Caco-2 (cell line): Measurements from ENCODE around the gene ACTN1. TPM values are rescaled to one million over a fixed set of nuclear protein-coding genes. Genes with fewer than 3 reads are reported as not detected.

Source experiments
- BruUV-seq: library from RNA; stranded (reverse); fragments of 400-500 nt; replicated peaks from 2 replicates; lab custom pipeline; 2021; lab: Mats Ljungman, UMichigan
- CTCF ChIA-PET: fragments of 300-600 bp; sonication (Branson Sonifier 250); formaldehyde crosslinking; loops from one replicate; lab custom pipeline; 2022; ENCODE audit warnings: antibody characterized with exemption; lab: Charles Lee
- POLR2A ChIA-PET: fragments of 300-600 bp; sonication (Branson Sonifier 250); formaldehyde crosslinking; loops from one replicate; lab custom pipeline; 2022; ENCODE audit warnings: antibody characterized with exemption; lab: Charles Lee
- DNase-seq, 2 experiments: peaks; one replicate each; pipeline versions ENCODE4 v3.0.0 to v3.0.0-alpha.2; 2020 to 2022
- H3K27me3 ChIP-seq: replicated peaks from 2 replicates; pipeline ENCODE4 v1.6.0; 2011; ENCODE audit warnings: low read length; ENCODE audit not compliant: control insufficient read depth, insufficient read depth
- H3K36me3 ChIP-seq: 2 replicates; pipeline ENCODE4 v1.5.1; 2011; ENCODE audit warnings: low read length; ENCODE audit not compliant: control insufficient read depth, insufficient read depth
- H3K4me1 ChIP-seq: fragments of 250-450 bp; sonication (Bioruptor Pico); 2 replicates; pipeline ENCODE4 v1.5.1; 2020; ENCODE audit warnings: mild to moderate bottlenecking
- H3K4me3 ChIP-seq: 2 replicates; pipeline ENCODE4 v1.5.1; 2011; ENCODE audit warnings: low read depth, mild to moderate bottlenecking, control low read depth, low read length
- H3K9me3 ChIP-seq: fragments of 250-450 bp; sonication (Bioruptor Pico); 2 replicates; pipeline ENCODE4 v1.5.1; 2020; ENCODE audit warnings: mild to moderate bottlenecking, moderate library complexity
- H3K27ac Mint-ChIP-seq: one replicate; pipeline ENCODE4 v1.8.0; 2022; ENCODE audit warnings: mixed read lengths; ENCODE audit not compliant: unreplicated experiment
- H3K27me3 Mint-ChIP-seq: one replicate; pipeline ENCODE4 v1.8.0; 2022; ENCODE audit warnings: mixed read lengths; ENCODE audit not compliant: insufficient read depth, unreplicated experiment
- H3K36me3 Mint-ChIP-seq: one replicate; pipeline ENCODE4 v1.8.0; 2022; ENCODE audit warnings: mild to moderate bottlenecking, mixed read lengths; ENCODE audit not compliant: insufficient read depth, unreplicated experiment
- H3K4me1 Mint-ChIP-seq: one replicate; pipeline ENCODE4 v1.8.0; 2022; ENCODE audit warnings: low read depth, mixed read lengths; ENCODE audit not compliant: unreplicated experiment
- H3K4me3 Mint-ChIP-seq: one replicate; pipeline ENCODE4 v1.8.0; 2022; ENCODE audit warnings: mild to moderate bottlenecking, moderate library complexity, mixed read lengths; ENCODE audit not compliant: unreplicated experiment
- H3K9me3 Mint-ChIP-seq: one replicate; pipeline ENCODE4 v1.8.0; 2022; ENCODE audit warnings: mixed read lengths; ENCODE audit not compliant: unreplicated experiment
- intact Hi-C: fragments of 100-400 bp; cut with micrococcal nuclease; formaldehyde crosslinking; loops from one replicate; pipeline ENCODE4 v1.10.0; 2022; ENCODE audit not compliant: unreplicated experiment
- total RNA-seq: library from RNA; stranded (reverse); gene quantifications from 2 replicates; pipeline ENCODE4 v1.2.3, GENCODE V29; 2022
- TF ChIP-seq, protein P1 (sequence below), 2 experiments: fragments of 200-600 bp in 1 of 2; IDR thresholded peaks; 1 replicate in 1 of 2; 2 replicates in 1 of 2; pipeline versions ENCODE4 v1.5.1 to v1.8.0; 2011 to 2022; ENCODE audit warnings: antibody characterized with exemption in 1 of 2, control low read depth in 1 of 2, inconsistent platforms in 1 of 2, low read depth in 1 of 2, low read length in 1 of 2, mild to moderate bottlenecking in 1 of 2, moderate library complexity in 1 of 2; ENCODE audit not compliant: insufficient read depth in 1 of 2, severe bottlenecking in 1 of 2, unreplicated experiment in 1 of 2

The ACTN1 gene
- total RNA-seq, 1 experiment from 2014 or later: 170 TPM

- TF ChIP-seq, protein P1, sequence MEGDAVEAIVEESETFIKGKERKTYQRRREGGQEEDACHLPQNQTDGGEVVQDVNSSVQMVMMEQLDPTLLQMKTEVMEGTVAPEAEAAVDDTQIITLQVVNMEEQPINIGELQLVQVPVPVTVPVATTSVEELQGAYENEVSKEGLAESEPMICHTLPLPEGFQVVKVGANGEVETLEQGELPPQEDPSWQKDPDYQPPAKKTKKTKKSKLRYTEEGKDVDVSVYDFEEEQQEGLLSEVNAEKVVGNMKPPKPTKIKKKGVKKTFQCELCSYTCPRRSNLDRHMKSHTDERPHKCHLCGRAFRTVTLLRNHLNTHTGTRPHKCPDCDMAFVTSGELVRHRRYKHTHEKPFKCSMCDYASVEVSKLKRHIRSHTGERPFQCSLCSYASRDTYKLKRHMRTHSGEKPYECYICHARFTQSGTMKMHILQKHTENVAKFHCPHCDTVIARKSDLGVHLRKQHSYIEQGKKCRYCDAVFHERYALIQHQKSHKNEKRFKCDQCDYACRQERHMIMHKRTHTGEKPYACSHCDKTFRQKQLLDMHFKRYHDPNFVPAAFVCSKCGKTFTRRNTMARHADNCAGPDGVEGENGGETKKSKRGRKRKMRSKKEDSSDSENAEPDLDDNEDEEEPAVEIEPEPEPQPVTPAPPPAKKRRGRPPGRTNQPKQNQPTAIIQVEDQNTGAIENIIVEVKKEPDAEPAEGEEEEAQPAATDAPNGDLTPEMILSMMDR (IDR thresholded peaks at IDR 0.05; ENCODE audit: insufficient read depth in 1 of 2, low read depth in 1 of 2, low read length in 1 of 2, severe bottlenecking in 1 of 2, unreplicated experiment in 1 of 2): no peak
- Mint-ChIP-seq H3K4me3 (no peak overlapping the region), H3K9me3 (no peaks in the 10 kb centered on the region), H3K36me3 (peaks cover 43% of the 10 kb centered on the region), H3K4me1 (peaks cover 12% of the 10 kb centered on the region), H3K27me3 (no peaks in the 10 kb centered on the region), H3K27ac (peak overlapping the region; percentile 27)
- Histone ChIP-seq H3K4me1 (peaks cover 34% of the 10 kb centered on the region), H3K4me3 (no peak overlapping the region), H3K36me3 (0 out of 2 replicates have a peak, but pooled peaks cover under 1% of the 10 kb centered on the region), H3K27me3 (no peaks in the 10 kb centered on the region), H3K9me3 (no peaks in the 10 kb centered on the region)
- intact Hi-C loops: no loop called here
- ChIA-PET CTCF (no interaction called here), POLR2A (no interaction called here)
- no peak for DNase-seq
- BruUV-seq: no TSS peak
These were observed 17.1 kb downstream of the ACTN1 start for GRCh38 chr14:68961781-68962584.

DNA sequence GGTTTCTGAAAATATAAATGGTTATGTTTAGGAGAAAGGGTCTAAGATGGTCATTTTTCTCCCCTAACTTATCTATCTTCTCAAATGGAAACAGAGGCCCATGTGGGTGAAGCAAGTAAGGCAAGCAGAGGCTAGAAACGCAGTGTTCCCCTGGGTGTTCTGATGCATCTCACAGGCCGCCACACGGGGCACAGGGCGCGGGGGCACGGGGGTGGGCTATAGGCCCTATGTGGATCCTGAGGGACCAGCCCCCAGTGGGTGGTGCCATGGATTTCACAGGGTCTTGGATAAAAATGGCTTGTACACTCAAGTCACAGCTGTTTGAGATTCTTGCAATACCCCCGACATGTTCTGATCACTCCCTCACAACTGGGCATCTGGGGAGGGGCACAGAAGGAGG, 17.7 kb downstream of the ACTN1 start:
- Mint-ChIP-seq H3K27ac (no peak overlapping the region), H3K27me3 (no peaks in the 10 kb centered on the region), H3K9me3 (no peaks in the 10 kb centered on the region), H3K4me3 (no peak overlapping the region), H3K36me3 (peaks cover 46% of the 10 kb centered on the region), H3K4me1 (peaks cover 12% of the 10 kb centered on the region)
- Histone ChIP-seq H3K4me1 (peaks cover 28% of the 10 kb centered on the region), H3K4me3 (no peak overlapping the region), H3K9me3 (no peaks in the 10 kb centered on the region), H3K27me3 (no peaks in the 10 kb centered on the region), H3K36me3 (no peaks in the 10 kb centered on the region)
- TF ChIP-seq, protein P1 (IDR thresholded peaks at IDR 0.05; ENCODE audit: insufficient read depth in 1 of 2, low read depth in 1 of 2, low read length in 1 of 2, severe bottlenecking in 1 of 2, unreplicated experiment in 1 of 2): no peak
- no peak for DNase-seq
- intact Hi-C loops: no loop called here
- BruUV-seq: no TSS peak
- CTCF ChIA-PET: no interaction called here
- POLR2A ChIA-PET: no interaction called here

- H3K4me1 ChIP-seq: peaks cover 24% of the 10 kb centered on the region
- no peak for DNase-seq
These were observed 19.0 kb downstream of the ACTN1 start for GRCh38 chr14:68960123-68960522.

More at GRCh38 chr14:68960123-68960522, 19.0 kb downstream of the ACTN1 start:
- POLR2A ChIA-PET: no interaction called here
- Mint-ChIP-seq H3K27me3 (no peaks in the 10 kb centered on the region), H3K4me3 (no peak overlapping the region), H3K27ac (no peak overlapping the region), H3K9me3 (no peaks in the 10 kb centered on the region), H3K36me3 (peaks cover 50% of the 10 kb centered on the region), H3K4me1 (peaks cover 16% of the 10 kb centered on the region)
- intact Hi-C loops: no loop called here
- no TSS peak for BruUV-seq
- Histone ChIP-seq H3K4me3 (no peak overlapping the region), H3K27me3 (no peaks in the 10 kb centered on the region), H3K9me3 (no peaks in the 10 kb centered on the region), H3K36me3 (no peaks in the 10 kb centered on the region)
- CTCF ChIA-PET: no interaction called here
- TF ChIP-seq, protein P1 (IDR thresholded peaks at IDR 0.05; ENCODE audit: insufficient read depth in 1 of 2, low read depth in 1 of 2, low read length in 1 of 2, severe bottlenecking in 1 of 2, unreplicated experiment in 1 of 2): no peak
